DMS153 treated with DMSO at 0.1 percent for 48 hours (cell line): ENCODE measurements around the gene DBN1.

Experiments
- DNase-seq: peaks from one replicate; lab custom pipeline; 2025; ENCODE audit not compliant: unreplicated experiment; lab: John Stamatoyannopoulos, UW

DBN1 gene

DNA sequence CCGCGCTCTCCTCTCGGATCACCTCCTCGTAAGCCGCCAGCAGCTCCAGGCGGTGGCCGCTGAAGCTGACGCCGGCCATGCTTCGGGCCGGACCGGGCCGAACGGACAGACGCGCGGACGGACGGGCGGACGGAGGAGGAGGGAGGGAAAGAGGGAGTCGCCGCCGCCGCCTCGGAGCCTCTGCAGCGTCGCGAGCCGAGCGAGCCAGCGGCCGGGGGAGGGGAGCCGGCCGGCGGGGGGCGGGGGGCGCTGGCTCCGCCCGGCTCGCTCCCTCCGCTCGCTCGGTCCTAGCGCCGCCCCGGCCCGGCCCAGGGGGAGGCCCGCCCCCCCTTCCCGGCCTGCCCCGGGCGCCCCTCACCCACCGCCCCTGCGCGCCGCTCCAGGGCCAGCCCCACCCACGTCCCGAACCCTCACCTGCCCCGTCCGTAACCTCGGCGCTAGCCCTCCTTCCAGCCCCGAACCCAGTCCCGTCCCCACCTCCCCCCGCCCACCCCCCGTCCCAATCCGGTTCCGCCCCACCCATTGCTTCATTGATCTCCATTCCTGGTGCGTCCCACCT lies at the start of gene DBN1:
Gene DBN1, minus strand, starts transcription at position 192 of the 559 bp plus-strand sequence. Its CDS starts 113 bp downstream, at position 79.
- no peak for DNase-seq

DNA sequence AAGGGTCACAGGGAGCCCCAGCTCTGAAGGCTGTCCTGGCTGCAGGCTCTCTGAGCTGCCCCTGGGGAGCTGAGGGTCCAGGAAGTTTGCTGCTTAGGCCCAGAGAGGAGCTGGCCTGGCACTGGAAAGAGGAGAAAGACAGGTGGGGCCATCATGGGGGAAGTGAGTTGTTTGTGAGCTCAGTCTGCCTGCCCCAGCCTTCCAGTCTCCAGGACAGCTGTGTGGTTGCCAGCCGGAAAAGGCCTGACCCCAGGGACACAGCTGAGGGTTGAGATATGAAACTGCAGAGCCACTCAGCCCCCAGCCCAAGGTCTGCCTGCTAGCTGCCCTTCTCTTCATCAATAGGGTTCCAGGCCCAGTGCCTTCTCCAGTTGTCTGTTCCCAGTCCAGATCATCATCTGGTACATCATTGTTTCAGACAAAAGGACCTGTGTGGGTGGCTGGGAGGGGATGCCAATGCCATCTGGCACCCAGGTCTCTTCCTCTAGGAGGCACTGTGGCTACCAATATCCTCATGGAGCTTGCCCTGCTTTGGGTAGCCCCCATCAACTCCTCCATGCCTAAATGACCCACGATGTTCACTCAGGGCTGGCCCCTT lies 47.6 kb upstream of the DBN1 start:
- DNase-seq: no peak

DNA sequence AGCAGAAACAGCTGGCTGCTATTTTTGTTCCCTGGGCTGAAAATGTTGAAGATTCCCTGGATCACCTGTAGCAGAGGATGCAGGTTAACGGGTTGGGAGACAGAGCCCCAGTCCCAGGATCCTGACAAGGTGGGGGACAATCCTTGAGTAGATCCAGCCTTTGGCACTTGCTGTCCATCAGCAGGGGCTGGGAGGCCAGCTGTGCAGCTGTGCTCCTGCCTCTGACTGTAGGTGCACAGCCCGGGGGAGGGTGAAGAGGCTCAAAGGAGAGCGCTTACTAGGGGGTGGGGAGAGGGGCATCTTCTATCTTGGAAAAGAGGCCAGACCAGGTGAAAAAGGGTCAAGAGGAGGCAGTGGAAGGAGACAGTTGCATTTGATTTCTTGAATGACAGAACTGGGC lies 46.8 kb upstream of the DBN1 start:
- DNase-seq: no peak

DNA sequence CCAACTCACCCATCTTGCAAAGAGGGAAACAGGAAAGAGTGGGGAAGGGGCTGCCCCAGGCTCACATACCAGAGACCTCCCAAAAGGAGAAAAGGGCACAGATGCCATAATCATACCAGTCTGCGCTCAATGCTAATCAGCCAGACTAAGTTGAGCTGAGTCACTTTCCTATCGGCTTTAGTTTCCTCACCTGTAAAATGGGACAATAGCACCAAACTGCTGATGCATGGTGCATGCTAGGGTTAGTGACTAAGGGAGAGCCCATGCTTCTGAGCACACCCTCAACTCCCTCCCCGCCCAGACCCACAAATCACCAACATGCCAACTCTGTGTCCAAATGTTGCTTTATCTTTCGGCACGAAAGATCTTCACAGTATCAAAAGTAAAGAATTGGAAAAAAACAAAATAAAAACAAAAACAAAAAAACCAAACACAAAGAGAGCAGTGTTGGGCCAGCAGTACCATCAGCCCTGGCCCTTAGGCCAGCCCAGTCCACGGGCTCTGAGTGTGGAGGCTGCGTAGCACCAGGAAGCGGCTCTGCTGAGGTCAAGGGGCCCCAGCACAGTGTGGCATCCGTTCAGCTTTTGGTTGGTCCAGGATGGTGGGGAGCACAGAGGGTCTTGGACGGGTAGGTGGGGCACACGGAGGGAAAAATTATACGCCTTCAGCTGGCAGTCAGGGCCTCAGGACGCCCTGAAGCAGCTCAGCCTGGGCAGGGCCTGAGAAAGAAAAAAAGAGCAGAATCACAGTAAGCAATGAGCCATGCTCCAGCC lies 46.2 kb upstream of the DBN1 start:
- DNase-seq: no peak

DNA sequence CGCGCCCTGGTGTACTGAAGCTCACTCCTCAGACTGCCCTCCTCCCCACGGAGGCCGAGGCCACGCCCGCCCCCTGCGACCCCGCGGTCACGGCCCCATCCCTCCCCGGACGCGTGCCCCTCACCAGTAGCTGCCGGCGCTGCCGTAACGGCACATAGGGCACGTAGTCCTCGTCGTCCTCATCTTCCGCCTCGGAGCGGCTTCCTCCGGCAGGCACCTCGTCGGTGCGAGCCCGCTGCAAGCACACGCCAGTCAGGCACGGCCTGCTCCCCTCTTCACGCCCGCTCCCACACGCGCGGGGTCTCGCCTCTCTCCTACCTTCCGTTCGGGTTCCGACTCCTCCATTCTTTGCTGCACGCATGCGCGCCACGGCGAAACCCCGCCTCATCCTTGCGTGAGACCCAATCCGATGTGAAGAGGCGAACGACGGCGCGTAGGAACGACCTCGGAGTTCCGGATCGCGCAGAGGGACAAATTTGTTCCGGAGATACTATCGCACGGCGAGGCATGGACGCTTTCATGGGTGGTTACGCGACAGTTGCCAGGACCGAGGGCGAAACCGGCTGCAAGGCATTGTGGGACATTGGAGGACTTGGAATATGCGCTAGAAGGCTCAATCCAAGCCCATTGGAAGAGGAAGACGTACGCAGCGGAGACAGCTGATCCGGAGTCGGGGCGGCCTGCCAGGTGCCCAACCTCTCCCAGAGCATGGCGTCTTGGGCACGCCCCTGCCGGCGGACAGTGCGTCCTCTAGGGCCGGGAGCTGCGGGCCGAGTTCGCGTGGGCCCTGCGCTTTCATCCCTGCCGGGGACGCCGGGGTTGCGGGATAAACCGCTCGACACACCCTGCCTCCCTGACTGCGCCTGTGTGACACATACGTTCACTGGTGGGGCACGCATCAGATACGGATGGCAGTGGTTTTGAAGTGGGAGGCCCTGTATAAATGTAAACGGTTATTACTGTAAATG lies 43.5 kb upstream of the DBN1 start, which contains the start of gene DDX41:
Gene DDX41, minus strand, starts transcription at position 361 of the 968 bp plus-strand sequence. Its CDS starts 16 bp downstream, at position 345.
- DNase-seq: peak; percentile 44

- no peak for DNase-seq
Measured at GRCh38 chr5:177515580-177515979, 42.1 kb upstream of the DBN1 start.

- DNase-seq: no peak
Measured at GRCh38 chr5:177514541-177514940, 41.1 kb upstream of the DBN1 start.

GRCh38 chr5:177513500-177513899 lies 40.1 kb upstream of the DBN1 start:
- no peak for DNase-seq

- no peak for DNase-seq
Measured at GRCh38 chr5:177512736-177513380, 39.4 kb upstream of the DBN1 start.

DNA sequence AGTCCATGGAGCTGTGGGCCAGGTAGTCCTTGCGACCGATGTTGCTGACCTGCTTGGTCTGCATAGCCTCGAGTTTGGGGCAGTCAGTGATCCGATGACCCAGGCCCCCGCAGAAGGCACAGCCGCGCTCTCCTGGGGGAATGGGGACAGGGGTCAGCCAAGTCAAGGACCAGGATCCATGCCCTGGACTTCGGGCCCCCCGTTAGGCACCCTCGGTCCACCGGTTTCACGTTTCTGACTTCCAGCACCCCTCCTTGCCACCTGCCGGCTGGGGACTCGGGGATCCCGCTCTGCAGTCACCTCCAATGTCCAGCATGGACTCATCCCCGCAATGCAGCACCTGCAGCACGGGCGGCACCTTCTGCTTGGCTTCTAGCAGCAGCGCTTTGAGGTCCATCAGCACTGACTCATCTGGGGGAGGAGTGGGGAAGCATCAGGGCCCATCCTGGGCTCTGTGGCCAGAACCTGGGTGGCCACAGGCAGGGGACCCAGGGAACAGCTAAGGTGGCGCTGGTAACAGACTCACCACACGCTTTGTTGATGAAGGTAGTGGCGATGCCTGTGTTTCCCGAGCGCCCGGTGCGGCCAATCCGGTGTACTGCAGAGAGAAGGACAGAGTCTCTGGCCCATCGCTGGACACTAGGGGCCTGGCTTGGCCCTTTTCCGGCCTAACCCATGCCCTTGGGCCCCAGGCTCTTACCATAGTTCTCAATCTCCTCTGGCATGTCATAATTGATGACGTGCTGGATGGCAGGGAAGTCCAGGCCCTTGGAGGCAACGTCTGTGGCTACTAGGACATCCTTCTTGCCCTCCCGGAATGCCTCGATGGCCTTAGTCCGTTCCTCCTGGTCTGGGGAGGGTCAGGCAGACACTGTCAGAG lies 38.6 kb upstream of the DBN1 start:
- no peak for DNase-seq

GRCh38 chr5:177511181-177511580 lies 37.7 kb upstream of the DBN1 start:
- no peak for DNase-seq

DNA sequence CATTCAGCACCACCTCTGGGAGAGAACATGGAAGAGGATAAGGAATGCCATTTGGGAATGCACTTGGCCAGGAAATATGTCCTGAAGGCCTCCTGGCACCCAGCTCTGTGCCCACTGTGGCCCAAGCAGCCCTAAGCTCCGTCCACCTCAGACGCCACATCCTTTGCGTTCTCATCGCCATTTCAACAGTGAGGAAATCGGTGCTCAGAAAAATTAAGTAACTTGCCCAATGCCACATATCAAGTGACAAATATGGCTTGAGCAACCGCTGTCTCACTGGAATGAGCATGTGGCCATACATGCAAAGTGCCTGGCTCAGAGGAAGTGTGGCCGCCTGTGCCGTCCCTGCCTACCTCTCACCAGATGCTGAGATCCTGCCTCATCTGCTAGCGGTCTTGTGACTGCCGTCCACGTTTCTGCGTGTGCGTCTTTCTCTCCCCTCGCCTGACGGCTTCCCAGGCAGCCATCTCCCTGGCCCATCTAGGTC lies 37.2 kb upstream of the DBN1 start:
- DNase-seq: no peak

DNA sequence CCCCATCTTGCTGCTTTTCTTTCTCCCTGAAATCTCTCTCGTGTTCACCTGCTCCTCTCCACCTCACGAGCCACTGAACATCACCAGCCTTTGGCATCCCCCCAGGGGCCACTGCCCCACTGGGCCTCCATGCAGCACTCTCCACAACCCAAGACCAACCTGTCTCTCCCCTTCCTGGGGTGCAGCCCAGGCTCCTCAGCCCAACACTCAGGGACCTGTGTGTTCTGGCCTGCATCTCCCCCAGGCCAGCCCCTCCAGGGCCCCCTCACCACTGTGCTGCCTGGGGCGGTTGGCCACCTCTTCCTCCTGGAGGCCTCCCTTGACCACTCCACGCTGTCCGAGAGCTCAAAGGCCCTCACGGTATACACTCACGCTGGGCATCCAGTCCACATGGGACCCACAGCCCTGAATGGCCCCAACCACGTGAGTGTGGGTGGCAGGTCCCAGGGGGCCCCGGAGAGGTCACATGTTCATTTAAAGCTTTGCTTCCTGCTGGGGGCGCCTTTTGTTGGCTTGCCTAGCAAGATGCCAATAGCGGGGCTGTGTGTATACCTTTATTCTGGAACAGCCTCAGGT lies 36.6 kb upstream of the DBN1 start:
- DNase-seq: no peak

DNA sequence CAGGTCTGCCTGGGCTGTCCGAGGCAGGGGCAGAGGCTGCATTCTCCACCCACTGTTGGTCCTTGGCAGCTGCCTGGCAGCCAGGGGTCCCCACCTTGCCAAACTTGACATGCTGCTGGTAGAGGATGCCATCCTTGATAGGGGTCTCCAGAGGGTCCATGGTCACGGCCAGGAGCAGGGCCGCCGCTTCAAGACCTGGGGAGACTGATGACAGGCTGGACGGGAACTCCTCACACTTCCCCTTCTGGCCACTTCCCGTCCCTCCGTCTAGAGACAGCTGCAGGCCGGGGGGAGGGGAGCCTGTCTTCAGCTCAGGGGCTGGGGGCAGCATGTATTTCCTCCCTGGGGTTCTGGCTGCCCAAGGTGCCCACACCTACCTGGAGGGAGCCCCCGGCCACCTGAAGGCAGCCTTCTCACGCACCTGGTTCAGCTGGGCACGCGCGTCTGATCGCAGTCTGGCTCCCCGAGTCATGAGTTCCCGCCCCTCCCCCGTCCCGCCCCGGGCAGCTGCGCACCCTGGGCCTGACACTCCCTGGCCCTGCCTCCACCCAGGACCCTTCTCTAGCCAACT lies 36.0 kb upstream of the DBN1 start, which contains the start of gene DOK3:
Gene DOK3, minus strand, starts transcription at position 446 of the 571 bp plus-strand sequence. Its CDS starts 286 bp downstream, at position 160.
- no peak for DNase-seq

DNA sequence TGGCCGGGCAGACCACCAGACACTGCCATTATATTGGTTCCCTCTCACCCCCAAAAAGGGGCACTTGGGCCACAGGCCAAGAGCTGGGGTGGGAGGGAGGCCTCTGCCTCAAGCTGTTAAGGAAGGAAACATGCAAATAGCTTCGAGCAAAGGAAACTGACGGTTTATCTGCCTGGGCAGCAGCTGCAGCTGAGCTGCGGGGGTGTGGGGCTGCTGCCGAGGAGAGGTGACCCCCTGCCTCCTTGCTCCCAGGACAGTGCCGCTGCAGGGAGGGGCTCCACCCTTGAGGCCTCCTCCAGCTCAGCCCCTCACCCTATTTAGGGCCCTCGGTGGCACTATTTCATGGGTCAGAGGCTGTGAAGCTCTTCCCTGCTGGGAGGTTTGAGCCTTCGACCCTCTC lies 35.4 kb upstream of the DBN1 start:
- DNase-seq: no peak

GRCh38 chr5:177508221-177508611 lies 34.8 kb upstream of the DBN1 start:
- no peak for DNase-seq

DNA sequence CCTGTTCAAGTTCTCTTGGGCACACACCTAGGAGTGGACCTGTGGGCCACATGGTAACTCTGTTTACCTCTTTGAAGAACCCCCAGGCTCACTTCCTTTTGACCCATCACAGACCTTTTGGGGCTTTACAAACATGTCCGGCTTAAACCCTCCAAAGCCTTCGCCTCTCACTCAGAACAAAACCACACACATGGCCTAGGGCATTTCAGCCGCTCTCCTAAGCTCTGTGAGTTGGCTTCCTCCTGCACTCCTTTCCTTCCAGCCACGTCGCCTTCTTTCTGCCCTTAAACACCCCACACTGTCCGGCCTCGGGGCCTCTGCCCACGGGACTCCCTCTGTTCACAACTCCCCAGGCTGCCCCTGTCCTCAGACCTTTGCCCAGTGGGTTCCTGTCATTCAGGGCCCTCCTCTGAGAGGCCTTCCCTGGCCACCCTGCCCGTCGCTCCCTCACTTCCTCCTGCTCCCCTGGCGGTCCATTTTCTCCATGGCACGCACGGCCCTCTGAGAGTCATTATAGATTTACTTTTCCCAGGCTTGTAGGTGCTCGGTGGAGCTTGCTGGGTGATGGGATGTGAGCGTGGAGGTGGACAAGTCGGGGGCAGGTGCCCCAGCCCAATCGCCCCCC lies 34.3 kb upstream of the DBN1 start:
- no peak for DNase-seq

GRCh38 chr5:177507165-177507564 lies 33.7 kb upstream of the DBN1 start:
- DNase-seq: no peak
